ENCODE data around the gene NRIP3. TPM values are rescaled to one million over a fixed set of nuclear protein-coding genes. Genes with fewer than 3 reads are reported as not detected.
"Not testable (repeated sequence)": the region's sequence is repeated elsewhere in the genome, so short reads cannot be mapped to it uniquely, and the experiment has no call there.

NRIP3 gene
- total and polyA plus RNA-seq, 5 experiments from 2014 or later: 0.34 to 0.96 (median 0.53) TPM; not detected in 2

DNA sequence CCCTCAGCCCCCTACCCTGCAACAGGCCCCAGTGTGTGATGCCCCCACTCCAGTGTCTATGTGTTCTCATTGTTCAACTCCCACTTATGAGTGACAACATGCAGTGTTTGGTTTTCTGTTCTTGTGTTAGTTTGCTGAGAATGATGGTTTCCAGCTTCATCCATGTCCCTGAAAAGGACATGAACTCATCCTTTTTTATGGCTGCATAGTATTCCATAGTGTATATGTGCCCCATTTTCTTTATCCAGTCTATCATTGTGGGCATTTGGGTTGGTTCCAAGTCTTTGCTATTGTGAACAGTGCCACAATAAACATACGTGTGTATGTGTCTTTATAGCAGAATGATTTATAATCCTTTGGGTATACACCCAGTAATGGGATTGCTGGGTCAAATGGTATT lies 5.7 kb upstream of the NRIP3 start:
- H3K9me3 Mint-ChIP-seq, H3K27ac Mint-ChIP-seq, POLR2A ChIA-PET, H3K36me3 Mint-ChIP-seq, DNase-seq, H3K4me3 Mint-ChIP-seq, ATAC-seq: not testable (repeated sequence)
- H3K4me1 Mint-ChIP-seq: peaks cover 2 to 11% (median 7%) of the 10 kb centered on the region in 4 donors
- H3K27me3 Mint-ChIP-seq: peaks cover 0 to 14% (median 6%) of the 10 kb centered on the region in 5 donors

DNA sequence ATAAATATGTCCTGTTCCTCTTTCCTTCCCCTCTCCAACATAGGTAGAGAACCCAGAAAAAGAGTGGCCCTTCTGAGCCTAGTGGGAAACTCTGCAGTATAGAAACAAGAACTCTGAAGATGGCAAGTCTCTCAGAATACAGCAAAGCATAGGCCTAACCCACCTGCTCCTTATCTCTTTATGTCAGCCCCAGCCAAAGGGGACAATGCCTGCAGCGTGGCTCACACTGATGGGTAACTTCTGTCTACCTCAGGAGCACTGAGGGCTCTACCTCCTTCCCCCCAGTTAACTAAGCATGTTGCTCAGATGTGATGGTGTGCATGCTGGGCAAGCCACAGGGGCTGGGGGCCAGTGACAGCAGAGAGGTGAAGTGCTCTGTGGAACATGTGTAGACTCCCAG lies 4.9 kb upstream of the NRIP3 start:
- ATAC-seq (no peak), DNase-seq (no peak)
- Mint-ChIP-seq H3K4me3 (no peak overlapping the region), H3K4me1 (peaks cover 2 to 11% (median 7%) of the 10 kb centered on the region in 4 donors), H3K27ac (no peak overlapping the region), H3K9me3 (peaks cover 0 to 6% (median 0%) of the 10 kb centered on the region in 9 donors), H3K36me3 (peaks cover 0 to 2% (median 0%) of the 10 kb centered on the region in 3 donors), H3K27me3 (peaks cover 0 to 14% (median 6%) of the 10 kb centered on the region in 5 donors)
- POLR2A ChIA-PET: no interaction called here

DNA sequence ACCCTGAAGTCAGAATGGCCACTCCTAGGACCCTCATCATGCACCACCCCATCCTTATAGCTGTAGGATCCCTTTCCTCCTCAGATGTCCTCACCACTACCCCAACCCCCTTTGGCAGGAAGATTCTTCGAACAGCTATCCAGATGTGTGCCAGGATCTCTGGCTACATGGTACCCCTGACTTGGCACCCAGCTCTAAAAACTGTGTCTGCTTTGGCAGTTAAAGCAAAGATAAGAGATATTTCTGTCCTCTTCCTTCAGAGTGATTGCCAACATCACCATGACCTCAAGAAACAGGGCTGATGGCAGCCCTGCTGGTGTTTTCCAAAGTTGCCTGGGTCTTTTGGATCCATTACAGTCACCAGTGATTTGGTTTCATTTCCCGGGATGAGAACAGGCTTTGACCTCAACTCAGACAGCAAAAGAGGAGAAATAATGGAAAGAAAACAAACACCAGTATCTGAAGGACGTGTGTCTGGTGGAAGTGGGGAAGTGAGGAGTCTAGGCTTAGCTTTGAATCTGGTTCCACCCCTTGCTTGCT lies 4.3 kb upstream of the NRIP3 start:
- H3K27me3 Mint-ChIP-seq: peaks cover 0 to 16% (median 3%) of the 10 kb centered on the region in 5 donors
- H3K27ac Mint-ChIP-seq: peak overlapping the region in 1 of 10 donors; percentile 19
- H3K9me3 Mint-ChIP-seq: peaks cover 0 to 6% (median 0%) of the 10 kb centered on the region in 9 donors
- DNase-seq (no peak), ATAC-seq (no peak)
- peaks cover 5 to 16% (median 11%) of the 10 kb centered on the region in 4 donors for H3K4me1 Mint-ChIP-seq
- H3K36me3 Mint-ChIP-seq: peaks cover 0 to 2% (median 0%) of the 10 kb centered on the region in 3 donors
- no peak overlapping the region for H3K4me3 Mint-ChIP-seq
- POLR2A ChIA-PET: no interaction called here

DNA sequence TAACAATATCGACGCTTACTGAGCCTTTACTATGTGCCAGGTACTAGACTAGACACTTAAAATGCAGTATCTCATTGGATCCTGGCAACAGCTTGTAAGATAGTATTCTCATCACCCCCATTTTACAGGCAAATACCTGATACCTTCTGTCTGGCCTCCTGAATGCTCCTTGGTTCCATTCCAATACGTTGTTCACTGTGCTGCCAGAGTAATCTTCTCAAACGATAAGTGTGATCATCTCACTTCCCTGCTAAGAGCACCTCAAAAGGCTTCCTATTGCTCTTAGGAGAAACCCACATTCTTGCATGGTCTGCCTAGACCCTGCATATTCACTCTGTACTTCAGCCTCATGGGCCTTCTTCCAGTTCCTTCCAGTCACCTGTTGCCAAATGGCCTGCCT lies 1.3 kb upstream of the NRIP3 start:
- Mint-ChIP-seq H3K9me3 (peaks cover 0 to 4% (median 0%) of the 10 kb centered on the region in 9 donors), H3K4me3 (peak overlapping the region; percentile 56 to 86 (median 70)), H3K4me1 (peaks cover 10 to 27% (median 18%) of the 10 kb centered on the region in 4 donors), H3K27ac (peak overlapping the region in 8 of 10 donors; percentile 0 to 57 (median 28)), H3K27me3 (peaks cover 8 to 28% (median 15%) of the 10 kb centered on the region in 5 donors), H3K36me3 (no peaks in the 10 kb centered on the region)
- POLR2A ChIA-PET: no interaction called here
- DNase-seq (no peak), ATAC-seq (no peak)

DNA sequence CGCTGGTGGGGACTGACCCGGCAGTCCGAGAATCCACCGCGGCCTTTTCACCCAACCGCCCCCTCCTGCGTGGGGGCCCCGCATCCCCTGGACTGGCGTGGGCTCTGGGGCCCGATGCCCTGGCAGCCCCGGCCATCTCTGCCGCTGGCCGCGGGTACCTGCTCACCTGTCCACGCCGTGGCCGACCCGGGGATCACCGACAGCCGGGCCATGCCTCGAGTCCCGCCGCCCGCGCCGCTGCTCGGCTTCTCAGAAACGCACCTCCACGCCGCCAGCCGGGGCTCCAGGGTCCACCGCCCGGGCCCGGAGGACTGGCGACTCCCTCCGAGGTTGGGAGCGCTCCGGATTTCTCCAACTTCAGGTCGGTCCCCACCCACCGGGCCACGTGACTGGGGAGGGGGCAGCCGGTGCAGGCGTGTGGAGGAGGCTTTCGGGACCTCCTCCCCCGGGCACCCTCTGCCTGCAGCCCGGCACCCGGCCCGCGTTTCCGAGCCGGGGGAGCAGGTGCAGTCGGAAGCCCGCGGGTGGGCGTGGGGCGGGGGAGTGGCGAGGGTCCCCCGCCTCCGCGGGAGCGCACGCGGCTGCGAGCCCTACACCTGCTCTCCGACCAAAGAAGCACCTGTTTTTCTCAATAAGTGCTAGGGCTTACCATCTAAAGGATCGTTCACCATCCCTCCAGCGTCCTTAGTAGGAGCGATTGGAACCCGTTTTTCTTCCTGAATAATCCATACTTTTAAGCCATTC lies 554 bp upstream of the NRIP3 start:
- Mint-ChIP-seq H3K9me3 (no peaks in the 10 kb centered on the region), H3K36me3 (peaks cover 0 to 4% (median 0%) of the 10 kb centered on the region in 3 donors), H3K4me1 (peaks cover 10 to 27% (median 18%) of the 10 kb centered on the region in 4 donors), H3K27me3 (peaks cover 12 to 31% (median 19%) of the 10 kb centered on the region in 5 donors), H3K27ac (peak overlapping the region in 6 of 10 donors; percentile 0 to 57 (median 22)), H3K4me3 (peak overlapping the region; percentile 56 to 86 (median 70))
- DNase-seq: peak in 6 of 10 donors; percentile 10 to 64 (median 28)
- POLR2A ChIA-PET: interaction anchor here (1.2 to 1.5 kb wide), 2 partner anchors 41 to 456 kb away, joined by 3 read pairs; partner anchors contain the start of gene ZNF143
- peak; percentile 8 to 29 for ATAC-seq

DNA sequence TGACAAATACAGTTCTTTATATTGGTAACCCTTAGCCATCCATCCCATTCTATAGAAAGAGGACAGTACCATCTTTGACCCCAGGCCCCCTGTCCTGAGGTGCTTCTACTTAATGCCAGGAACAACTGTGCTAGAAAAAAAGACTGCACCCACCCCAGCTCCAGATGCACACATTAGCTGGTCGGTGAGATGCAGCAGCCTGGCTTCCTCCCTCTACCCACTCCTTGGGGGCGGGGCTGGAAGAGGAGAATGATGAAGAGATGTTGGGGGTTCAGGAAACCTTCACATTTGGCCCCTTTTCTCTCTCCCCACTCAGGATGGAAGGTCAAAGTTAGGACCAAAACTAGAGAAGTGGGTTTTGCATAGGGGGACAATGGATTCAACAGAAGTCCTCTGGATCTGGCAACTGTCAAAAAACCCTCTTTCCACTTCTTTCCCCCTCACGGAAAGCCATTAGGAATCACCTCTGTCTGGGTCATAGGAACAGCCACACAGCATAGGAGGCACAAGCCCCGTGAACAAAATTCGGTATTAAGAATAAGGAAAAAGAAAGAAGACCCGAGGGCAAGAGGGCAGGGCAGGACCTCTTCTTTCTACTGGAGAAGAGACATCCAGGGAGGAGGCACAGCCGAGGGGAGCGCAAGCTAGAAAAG lies 755 bp downstream of the NRIP3 start:
- Mint-ChIP-seq H3K4me1 (peaks cover 12 to 27% (median 18%) of the 10 kb centered on the region in 4 donors), H3K36me3 (peaks cover 0 to 9% (median 0%) of the 10 kb centered on the region in 3 donors), H3K27me3 (peaks cover 19 to 41% (median 30%) of the 10 kb centered on the region in 5 donors), H3K9me3 (no peaks in the 10 kb centered on the region), H3K4me3 (peak overlapping the region; percentile 76 to 87 (median 86)), H3K27ac (peak overlapping the region in 8 of 10 donors; percentile 37 to 86 (median 61))
- DNase-seq (peak in 3 of 10 donors; percentile 4 to 15 (median 13)), ATAC-seq (no peak)
- POLR2A ChIA-PET: interaction anchor here (1.2 to 1.5 kb wide), 3 partner anchors 38 to 458 kb away, joined by 3 to 4 read pairs (median 3); partner anchors contain the start of gene ZNF143

DNA sequence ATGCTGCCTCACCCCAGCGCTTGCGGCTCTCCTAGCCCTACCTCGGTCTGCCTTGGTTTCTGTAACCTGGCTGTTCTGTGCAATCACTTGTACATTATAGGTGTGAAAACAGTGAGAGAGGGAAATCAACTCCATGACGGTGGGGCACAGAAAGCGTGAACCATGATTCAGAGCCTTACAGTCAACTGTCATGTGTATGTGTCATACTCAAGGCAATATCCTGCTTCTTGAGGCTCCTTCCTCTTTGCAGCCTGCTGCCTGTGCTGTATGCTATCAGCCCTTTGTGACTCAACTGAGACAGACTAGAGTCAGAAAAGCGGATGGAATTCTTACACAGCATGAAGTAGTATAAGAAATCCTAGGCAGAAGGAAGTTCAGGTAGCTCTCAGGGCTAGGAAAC lies 2.1 kb downstream of the NRIP3 start:
- ATAC-seq (no peak), DNase-seq (peak in 1 of 10 donors; percentile 11)
- H3K36me3 Mint-ChIP-seq: peaks cover 0 to 9% (median 0%) of the 10 kb centered on the region in 3 donors
- H3K4me3 Mint-ChIP-seq: no peak overlapping the region
- no peaks in the 10 kb centered on the region for H3K9me3 Mint-ChIP-seq
- H3K4me1 Mint-ChIP-seq: peaks cover 12 to 27% (median 18%) of the 10 kb centered on the region in 4 donors
- H3K27me3 Mint-ChIP-seq: peaks cover 23 to 47% (median 37%) of the 10 kb centered on the region in 5 donors
- no peak overlapping the region for H3K27ac Mint-ChIP-seq
- POLR2A ChIA-PET: no interaction called here

DNA sequence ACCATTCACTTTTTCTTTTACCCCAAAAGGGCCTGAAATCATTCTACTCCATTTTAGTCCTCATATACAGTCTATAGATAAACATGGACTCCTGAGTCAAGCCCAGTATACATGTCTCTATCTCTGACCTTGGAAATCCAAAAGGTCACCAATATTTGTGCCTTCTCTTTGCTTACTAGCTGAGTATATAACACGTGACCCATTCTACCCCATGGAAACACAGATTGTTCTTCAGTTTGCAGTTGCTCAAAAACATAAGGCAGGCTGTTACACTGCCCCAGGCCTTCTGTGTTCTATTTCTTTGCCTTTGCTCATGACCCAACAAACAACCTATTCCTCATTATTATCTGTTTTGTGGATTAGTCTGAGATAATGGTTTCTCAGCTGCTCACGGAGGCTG lies 5.8 kb downstream of the NRIP3 start:
- POLR2A ChIA-PET: no interaction called here
- Mint-ChIP-seq H3K4me3 (no peak overlapping the region), H3K27ac (no peak overlapping the region), H3K27me3 (peaks cover 24 to 40% (median 37%) of the 10 kb centered on the region in 5 donors), H3K9me3 (no peaks in the 10 kb centered on the region), H3K36me3 (peaks cover 0 to 9% (median 0%) of the 10 kb centered on the region in 3 donors), H3K4me1 (peaks cover 3 to 16% (median 6%) of the 10 kb centered on the region in 4 donors)
- DNase-seq: no peak
- ATAC-seq: no peak

DNA sequence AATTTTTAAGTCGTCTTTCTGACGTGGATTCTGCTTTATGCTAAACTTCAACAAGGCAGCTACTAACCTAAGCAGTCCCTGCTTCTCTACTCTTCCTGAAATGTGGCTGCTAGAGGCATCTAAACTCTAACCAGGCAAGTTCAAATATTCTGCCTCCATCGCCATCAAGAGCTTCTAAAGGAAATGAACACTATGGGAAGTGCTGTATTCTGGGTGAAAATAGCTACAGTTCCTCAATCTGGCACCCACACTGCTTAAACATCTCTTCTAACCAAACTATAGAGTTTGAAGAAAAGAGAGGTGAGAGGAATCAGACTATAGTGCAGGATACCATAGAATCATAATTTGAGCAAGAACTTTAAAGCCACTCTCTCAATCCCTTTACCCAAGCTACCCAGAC lies 6.3 kb downstream of the NRIP3 start:
- POLR2A ChIA-PET: no interaction called here
- Mint-ChIP-seq H3K27ac (no peak overlapping the region), H3K4me3 (no peak overlapping the region), H3K9me3 (no peaks in the 10 kb centered on the region), H3K4me1 (peaks cover 0 to 11% (median 3%) of the 10 kb centered on the region in 4 donors), H3K36me3 (peaks cover 0 to 9% (median 0%) of the 10 kb centered on the region in 3 donors), H3K27me3 (peaks cover 24 to 40% (median 34%) of the 10 kb centered on the region in 5 donors)
- DNase-seq (no peak), ATAC-seq (no peak)

DNA sequence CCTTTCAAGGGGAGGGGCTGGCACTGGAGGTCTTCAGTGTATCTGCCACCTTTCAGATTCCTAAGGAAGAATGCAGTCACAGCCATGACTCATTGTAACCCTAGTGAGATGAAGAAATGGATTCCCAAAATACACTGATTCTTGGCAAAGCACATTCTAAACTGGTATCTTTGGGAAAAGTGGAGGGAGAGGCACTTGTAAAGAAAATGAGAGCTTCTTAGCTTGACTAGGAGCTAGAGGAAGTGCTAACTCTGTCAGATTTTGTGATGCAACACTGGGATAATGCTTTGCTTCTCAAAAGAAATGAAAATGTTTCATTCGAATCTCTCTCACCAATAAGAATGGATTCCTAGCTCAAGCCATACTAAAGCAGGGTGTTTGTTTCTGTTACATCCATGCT lies 14.3 kb downstream of the NRIP3 start:
- H3K4me1 Mint-ChIP-seq: no peaks in the 10 kb centered on the region
- POLR2A ChIA-PET: no interaction called here
- ATAC-seq (no peak), DNase-seq (no peak)
- H3K9me3 Mint-ChIP-seq: no peaks in the 10 kb centered on the region
- no peaks in the 10 kb centered on the region for H3K36me3 Mint-ChIP-seq
- peaks cover 6 to 22% (median 10%) of the 10 kb centered on the region in 5 donors for H3K27me3 Mint-ChIP-seq
- no peak overlapping the region for H3K4me3 Mint-ChIP-seq
- H3K27ac Mint-ChIP-seq: peak overlapping the region in 1 of 10 donors; percentile 2

DNA sequence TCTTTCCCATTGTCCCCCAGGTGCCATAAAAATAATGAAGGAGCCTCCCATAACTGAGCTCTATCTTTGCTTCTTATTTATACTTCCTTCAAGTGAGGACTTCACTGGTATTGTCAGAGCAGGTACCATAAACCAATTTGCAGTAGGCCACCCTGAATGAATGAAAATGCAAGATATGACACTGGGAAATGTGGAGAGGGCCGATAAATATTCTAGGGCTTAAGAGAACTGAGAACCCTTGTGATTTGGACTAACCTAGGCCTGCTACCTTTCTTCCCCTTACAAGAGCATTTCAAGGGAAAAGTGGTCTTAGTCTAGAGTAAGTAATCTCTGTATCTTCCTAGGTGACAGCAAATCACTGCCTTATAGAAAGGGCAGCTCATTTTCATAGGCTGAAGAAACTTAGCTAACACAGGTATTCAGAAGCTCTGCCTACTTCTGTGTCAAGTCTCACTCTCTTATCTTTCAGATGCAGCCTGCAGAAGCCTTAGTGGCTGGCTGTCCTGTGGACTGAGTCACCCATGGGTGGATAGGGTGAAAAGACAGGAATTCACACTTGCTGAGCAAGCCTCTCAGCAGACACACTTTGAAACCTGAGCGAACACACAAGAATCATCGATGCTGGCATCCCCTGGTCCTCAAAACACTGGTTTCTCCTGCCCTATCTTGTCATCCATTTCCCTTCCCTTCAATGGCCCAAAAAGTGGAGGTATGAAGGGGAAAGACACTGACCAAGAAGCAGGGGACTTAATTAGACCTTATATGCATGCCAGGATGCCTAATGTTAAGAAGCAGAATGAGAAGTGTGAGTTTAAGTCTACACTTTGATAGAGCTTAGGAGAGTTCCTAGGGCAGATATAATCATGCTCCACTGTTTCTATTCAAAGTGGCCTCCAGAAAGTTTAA lies 15.2 kb downstream of the NRIP3 start:
- no peak overlapping the region for H3K27ac Mint-ChIP-seq
- no peaks in the 10 kb centered on the region for H3K4me1 Mint-ChIP-seq
- no peak for DNase-seq
- peaks cover 6 to 22% (median 10%) of the 10 kb centered on the region in 5 donors for H3K27me3 Mint-ChIP-seq
- no peak for ATAC-seq
- H3K4me3 Mint-ChIP-seq: no peak overlapping the region
- no peaks in the 10 kb centered on the region for H3K36me3 Mint-ChIP-seq
- H3K9me3 Mint-ChIP-seq: no peaks in the 10 kb centered on the region
- POLR2A ChIA-PET: no interaction called here

DNA sequence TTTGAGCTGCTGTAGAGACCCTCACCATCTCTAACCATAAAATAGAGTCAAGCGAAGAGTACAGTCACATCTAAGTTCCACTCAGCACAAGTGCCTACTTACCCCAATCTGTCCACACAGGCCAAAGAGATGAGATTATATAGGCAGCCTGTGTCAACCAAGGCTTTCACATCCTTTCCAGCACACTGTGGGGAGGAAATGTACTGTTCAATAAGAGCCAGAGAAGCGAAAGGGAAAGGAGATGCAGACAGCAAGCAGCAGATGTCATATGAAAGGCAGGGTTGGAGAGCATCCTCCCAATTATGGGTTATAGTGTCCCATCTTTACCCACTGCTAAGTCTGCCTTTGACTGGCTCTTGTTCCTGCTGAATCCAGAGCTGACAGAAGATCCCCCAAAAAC lies 16.4 kb downstream of the NRIP3 start:
- H3K27ac Mint-ChIP-seq: no peak overlapping the region
- DNase-seq (no peak), ATAC-seq (no peak)
- no peak overlapping the region for H3K4me3 Mint-ChIP-seq
- POLR2A ChIA-PET: no interaction called here
- peaks cover 6 to 22% (median 10%) of the 10 kb centered on the region in 5 donors for H3K27me3 Mint-ChIP-seq
- H3K36me3 Mint-ChIP-seq: no peaks in the 10 kb centered on the region
- no peaks in the 10 kb centered on the region for H3K9me3 Mint-ChIP-seq
- H3K4me1 Mint-ChIP-seq: no peaks in the 10 kb centered on the region
